ENCODE measurements around the gene NALCN.

Gene NALCN

GRCh38 chr13:101415358-101416174 is 742 bp downstream of the NALCN start:
- DNase-seq (ENCODE audit: low read depth), result peak; percentile 5

- DNase-seq (ENCODE audit: low read depth), result no peak
Measured at GRCh38 chr13:101412076-101412475, 4.2 kb downstream of the NALCN start.

GRCh38 chr13:101408992-101409656 is 7.2 kb downstream of the NALCN start:
- no peak for DNase-seq (ENCODE audit: low read depth)

- DNase-seq (ENCODE audit: low read depth), result peak; percentile 27
Measured at GRCh38 chr13:101408154-101408553, 8.2 kb downstream of the NALCN start.

GRCh38 chr13:101406791-101407190 is 9.5 kb downstream of the NALCN start:
- DNase-seq (ENCODE audit: low read depth), result peak; percentile 46

- peak; percentile 68 for DNase-seq (ENCODE audit: low read depth)
Measured at GRCh38 chr13:101401196-101401595, 15.1 kb downstream of the NALCN start.

GRCh38 chr13:101399365-101399764 is 16.9 kb downstream of the NALCN start:
- peak; percentile 67 for DNase-seq (ENCODE audit: low read depth)

GRCh38 chr13:101398920-101399319 is 17.4 kb downstream of the NALCN start:
- peak; percentile 93 for DNase-seq (ENCODE audit: low read depth)

- DNase-seq (ENCODE audit: low read depth), result peak; percentile 80
Measured at GRCh38 chr13:101398191-101398590, 18.1 kb downstream of the NALCN start.

- peak; percentile 98 for DNase-seq (ENCODE audit: low read depth)
Measured at GRCh38 chr13:101397742-101398141, 18.6 kb downstream of the NALCN start.

GRCh38 chr13:101394605-101395004 is 21.7 kb downstream of the NALCN start:
- no peak for DNase-seq (ENCODE audit: low read depth)

GRCh38 chr13:101393140-101393539 is 23.2 kb downstream of the NALCN start:
- no peak for DNase-seq (ENCODE audit: low read depth)

GRCh38 chr13:101390461-101390860 is 25.8 kb downstream of the NALCN start:
- DNase-seq (ENCODE audit: low read depth), result peak; percentile 37

- no peak for DNase-seq (ENCODE audit: low read depth)
Measured at GRCh38 chr13:101384929-101385328, 31.4 kb downstream of the NALCN start.

GRCh38 chr13:101383595-101383994 is 32.7 kb downstream of the NALCN start:
- DNase-seq (ENCODE audit: low read depth), result peak; percentile 66

GRCh38 chr13:101382701-101383100 is 33.6 kb downstream of the NALCN start:
- DNase-seq (ENCODE audit: low read depth), result peak; percentile 17

- DNase-seq (ENCODE audit: low read depth), result no peak
Measured at GRCh38 chr13:101382086-101382485, 34.2 kb downstream of the NALCN start.

GRCh38 chr13:101360525-101360924 is 55.8 kb downstream of the NALCN start:
- DNase-seq (ENCODE audit: low read depth), result no peak

- no peak for DNase-seq (ENCODE audit: low read depth)
Measured at GRCh38 chr13:101354895-101355294, 61.4 kb downstream of the NALCN start.

GRCh38 chr13:101346942-101347728 is 69.2 kb downstream of the NALCN start:
- peak; percentile 42 for DNase-seq (ENCODE audit: low read depth)

GRCh38 chr13:101346161-101346560 is 70.1 kb downstream of the NALCN start:
- DNase-seq (ENCODE audit: low read depth), result peak; percentile 8

- peak; percentile 42 for DNase-seq (ENCODE audit: low read depth)
Measured at GRCh38 chr13:101343128-101343787, 73.0 kb downstream of the NALCN start.
